Muscle layer of colon (tissue), 2 donors: ENCODE results near the gene MCU.
A peak's percentile ranks its signal among the peaks of the same experiment; 100 is the strongest.
"Not testable (repeated sequence)": the region's sequence is repeated elsewhere in the genome, so short reads cannot be mapped to it uniquely, and the experiment has no call there.

Source experiments
- H3K27ac ChIP-seq: one replicate; pipeline ENCODE4 v1.7.0; 2013; ENCODE audit warnings: low read depth, mild to moderate bottlenecking, low read length, moderate library complexity
- H3K27me3 ChIP-seq, 2 donors: one replicate each; pipeline ENCODE4 v1.7.0; 2013; ENCODE audit warnings: low read length in 2 of 2, mild to moderate bottlenecking in 2 of 2; ENCODE audit not compliant: insufficient read depth in 2 of 2, control insufficient read depth in 1 of 2
- H3K36me3 ChIP-seq: one replicate; pipeline ENCODE4 v1.7.0; 2013; ENCODE audit warnings: mild to moderate bottlenecking, low read length; ENCODE audit not compliant: insufficient read depth
- H3K4me1 ChIP-seq: one replicate; pipeline ENCODE4 v1.7.0; 2013; ENCODE audit warnings: mild to moderate bottlenecking, low read length; ENCODE audit not compliant: insufficient read depth
- H3K4me3 ChIP-seq, 2 donors: one replicate each; pipeline ENCODE4 v1.7.0; 2013; ENCODE audit warnings: low read length in 2 of 2, low read depth in 1 of 2, mild to moderate bottlenecking in 1 of 2, moderate library complexity in 1 of 2
- H3K9ac ChIP-seq: one replicate; pipeline ENCODE4 v1.7.0; 2013; ENCODE audit warnings: low read length
- H3K9me3 ChIP-seq: one replicate; pipeline ENCODE4 v1.7.0; 2013; ENCODE audit warnings: mild to moderate bottlenecking, low read length
- donor health status: abdominal sarcoma.
- donor health status: Adenocarcinoma of cecum.

The MCU gene

GRCh38 chr10:72688208-72688651, 3.7 kb upstream of the MCU start:
- Histone ChIP-seq H3K9ac (no peak overlapping the region), H3K4me3 (no peak overlapping the region), H3K9me3 (no peaks in the 10 kb centered on the region), H3K27ac (no peak overlapping the region), H3K27me3 (no peaks in the 10 kb centered on the region), H3K36me3 (no peaks in the 10 kb centered on the region), H3K4me1 (peaks cover 5% of the 10 kb centered on the region)

GRCh38 chr10:72689660-72690059, 2.3 kb upstream of the MCU start:
- Histone ChIP-seq H3K9ac (no peak overlapping the region), H3K27ac (no peak overlapping the region), H3K27me3 (no peaks in the 10 kb centered on the region), H3K36me3 (no peaks in the 10 kb centered on the region), H3K9me3 (no peaks in the 10 kb centered on the region), H3K4me3 (no peak overlapping the region), H3K4me1 (peaks cover 19% of the 10 kb centered on the region)

GRCh38 chr10:72690071-72690755, 1.7 kb upstream of the MCU start:
- Histone ChIP-seq H3K9ac (no peak overlapping the region), H3K36me3 (no peaks in the 10 kb centered on the region), H3K27ac (no peak overlapping the region), H3K4me1 (peaks cover 22% of the 10 kb centered on the region), H3K27me3 (no peaks in the 10 kb centered on the region), H3K4me3 (no peak overlapping the region), H3K9me3 (no peaks in the 10 kb centered on the region)

- Histone ChIP-seq H3K4me1 (peaks cover 22% of the 10 kb centered on the region), H3K9ac (peak overlapping the region; percentile 24), H3K27ac (peak overlapping the region; percentile 50)
Observed at GRCh38 chr10:72691470-72691862, 477 bp upstream of the MCU start.

GRCh38 chr10:72692744-72692993, 726 bp downstream of the MCU start:
- Histone ChIP-seq H3K27me3 (no peaks in the 10 kb centered on the region), H3K9ac (peak overlapping the region; percentile 88), H3K4me3 (peak overlapping the region; percentile 81 to 92), H3K4me1 (peaks cover 22% of the 10 kb centered on the region), H3K36me3 (no peaks in the 10 kb centered on the region), H3K27ac (peak overlapping the region; percentile 52), H3K9me3 (no peaks in the 10 kb centered on the region)

More at GRCh38 chr10:72691470-72691862, 477 bp upstream of the MCU start:
- peak overlapping the region; percentile 11 to 92 for H3K4me3 ChIP-seq
- H3K36me3 ChIP-seq, result no peaks in the 10 kb centered on the region
- no peaks in the 10 kb centered on the region for H3K9me3 ChIP-seq
- no peaks in the 10 kb centered on the region for H3K27me3 ChIP-seq

- H3K27ac ChIP-seq, result peak overlapping the region; percentile 52
- H3K4me3 ChIP-seq, result peak overlapping the region; percentile 81 to 92
- H3K36me3 ChIP-seq, result no peaks in the 10 kb centered on the region
Observed at GRCh38 chr10:72692994-72693781, 1.2 kb downstream of the MCU start.

GRCh38 chr10:72694476-72695369, 2.8 kb downstream of the MCU start:
- H3K9me3 ChIP-seq, result no peaks in the 10 kb centered on the region
- H3K4me1 ChIP-seq, result peaks cover 22% of the 10 kb centered on the region
- H3K36me3 ChIP-seq, result no peaks in the 10 kb centered on the region
- H3K27ac ChIP-seq, result no peak overlapping the region
- H3K4me3 ChIP-seq, result no peak overlapping the region
- no peaks in the 10 kb centered on the region for H3K27me3 ChIP-seq
- H3K9ac ChIP-seq, result no peak overlapping the region

More at GRCh38 chr10:72692994-72693781, 1.2 kb downstream of the MCU start:
- Histone ChIP-seq H3K9me3 (no peaks in the 10 kb centered on the region), H3K27me3 (no peaks in the 10 kb centered on the region), H3K9ac (peak overlapping the region; percentile 88), H3K4me1 (peaks cover 22% of the 10 kb centered on the region)

- Histone ChIP-seq H3K9me3 (no peaks in the 10 kb centered on the region), H3K27ac (no peak overlapping the region), H3K9ac (no peak overlapping the region), H3K4me1 (peaks cover 22% of the 10 kb centered on the region), H3K4me3 (no peak overlapping the region), H3K36me3 (no peaks in the 10 kb centered on the region), H3K27me3 (no peaks in the 10 kb centered on the region)
Observed at GRCh38 chr10:72695496-72695895, 3.6 kb downstream of the MCU start.

- Histone ChIP-seq H3K36me3 (no peaks in the 10 kb centered on the region), H3K4me3 (no peak overlapping the region), H3K4me1 (peaks cover 22% of the 10 kb centered on the region), H3K27ac (no peak overlapping the region), H3K27me3 (no peaks in the 10 kb centered on the region), H3K9me3 (no peaks in the 10 kb centered on the region), H3K9ac (no peak overlapping the region)
Observed at GRCh38 chr10:72697716-72698115, 5.8 kb downstream of the MCU start.

GRCh38 chr10:72702465-72702864, 10.5 kb downstream of the MCU start:
- H3K36me3 ChIP-seq, H3K4me3 ChIP-seq, H3K27ac ChIP-seq, H3K27me3 ChIP-seq, H3K4me1 ChIP-seq, H3K9me3 ChIP-seq, H3K9ac ChIP-seq: not testable (repeated sequence)

- no peaks in the 10 kb centered on the region for H3K27me3 ChIP-seq
- H3K4me3 ChIP-seq, result no peak overlapping the region
- peaks cover 2% of the 10 kb centered on the region for H3K4me1 ChIP-seq
- H3K9ac ChIP-seq, result no peak overlapping the region
- H3K36me3 ChIP-seq, result no peaks in the 10 kb centered on the region
- no peak overlapping the region for H3K27ac ChIP-seq
- H3K9me3 ChIP-seq, result no peaks in the 10 kb centered on the region
Observed at GRCh38 chr10:72702868-72703581, 11.1 kb downstream of the MCU start.
